Activated gamma-delta T cell (primary cell): Measurements from ENCODE around the gene MAP3K21.

Experiments used
- DNase-seq: peaks from one replicate; lab custom pipeline; 2025; lab: John Stamatoyannopoulos, UW
- total RNA-seq, 2 donors: gene quantifications; one replicate each; lab custom pipeline; 2026; lab: John Stamatoyannopoulos, UW

The MAP3K21 gene
- 5.8 to 8.2 reads per million in 2 donors for total RNA-seq

DNA sequence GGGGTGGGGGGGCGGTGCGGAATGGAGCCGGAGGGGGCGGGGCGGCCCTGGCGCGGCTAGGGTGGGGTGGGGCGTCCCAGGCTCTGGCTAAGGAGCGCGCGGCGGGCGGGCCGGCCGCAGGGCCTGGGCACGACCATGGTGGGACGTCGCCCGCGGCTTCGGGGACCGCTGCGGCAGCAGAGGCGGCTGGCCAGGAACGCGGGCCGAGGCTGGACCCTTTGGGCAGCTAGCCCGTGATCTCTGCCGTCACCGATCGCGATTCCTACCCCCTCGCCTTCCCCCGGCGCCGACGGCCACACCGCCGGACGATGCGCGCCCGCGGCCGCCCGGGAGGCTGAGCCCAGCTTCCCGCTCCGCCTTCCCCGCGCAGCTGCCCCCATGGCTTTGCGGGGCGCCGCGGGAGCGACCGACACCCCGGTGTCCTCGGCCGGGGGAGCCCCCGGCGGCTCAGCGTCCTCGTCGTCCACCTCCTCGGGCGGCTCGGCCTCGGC, at the start of gene MAP3K21:
Gene MAP3K21, plus strand, starts transcription at position 74 of the 491 bp plus-strand sequence. Its CDS starts 305 bp downstream, at position 379.
- peak; percentile 17 for DNase-seq

DNA sequence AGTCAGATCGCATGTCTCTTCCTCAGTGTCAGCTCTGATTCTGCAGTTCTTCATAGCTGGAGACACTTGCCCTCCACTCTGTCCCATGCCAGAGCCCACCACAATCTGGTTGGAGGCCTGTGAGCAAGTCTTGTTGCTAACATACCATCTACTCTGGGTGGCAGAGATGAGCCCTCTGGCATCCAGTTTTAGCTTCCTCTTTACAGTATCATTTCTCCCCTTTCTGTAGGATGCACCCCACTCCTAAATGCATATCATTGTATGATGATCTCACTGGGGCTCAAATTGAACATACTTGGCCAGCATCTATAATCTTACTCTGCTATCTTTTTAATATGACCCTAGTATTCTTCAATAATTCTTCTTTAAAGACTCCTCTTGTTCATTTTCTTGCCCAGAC, 48.9 kb upstream of the MAP3K21 start:
- DNase-seq, result no peak

DNA sequence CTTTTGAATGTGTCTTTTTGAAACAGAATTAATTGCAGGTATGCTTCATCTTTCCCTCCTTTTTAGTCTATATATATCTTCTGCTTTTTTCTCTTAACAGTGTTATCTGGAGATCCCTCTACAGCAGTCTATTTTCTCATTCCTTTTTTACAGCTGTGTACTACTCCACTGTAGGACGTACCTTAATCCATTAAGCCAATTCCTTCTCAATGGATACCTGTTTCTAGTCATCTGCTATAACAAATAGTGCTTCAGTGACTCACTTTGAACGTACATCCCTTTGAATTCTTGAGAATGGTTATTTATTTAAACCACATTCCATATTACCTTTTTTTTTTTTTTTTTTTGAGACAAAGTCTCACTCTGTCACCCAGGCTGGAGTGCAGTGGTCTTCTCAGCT, 47.6 kb upstream of the MAP3K21 start:
- DNase-seq, result no peak

DNA sequence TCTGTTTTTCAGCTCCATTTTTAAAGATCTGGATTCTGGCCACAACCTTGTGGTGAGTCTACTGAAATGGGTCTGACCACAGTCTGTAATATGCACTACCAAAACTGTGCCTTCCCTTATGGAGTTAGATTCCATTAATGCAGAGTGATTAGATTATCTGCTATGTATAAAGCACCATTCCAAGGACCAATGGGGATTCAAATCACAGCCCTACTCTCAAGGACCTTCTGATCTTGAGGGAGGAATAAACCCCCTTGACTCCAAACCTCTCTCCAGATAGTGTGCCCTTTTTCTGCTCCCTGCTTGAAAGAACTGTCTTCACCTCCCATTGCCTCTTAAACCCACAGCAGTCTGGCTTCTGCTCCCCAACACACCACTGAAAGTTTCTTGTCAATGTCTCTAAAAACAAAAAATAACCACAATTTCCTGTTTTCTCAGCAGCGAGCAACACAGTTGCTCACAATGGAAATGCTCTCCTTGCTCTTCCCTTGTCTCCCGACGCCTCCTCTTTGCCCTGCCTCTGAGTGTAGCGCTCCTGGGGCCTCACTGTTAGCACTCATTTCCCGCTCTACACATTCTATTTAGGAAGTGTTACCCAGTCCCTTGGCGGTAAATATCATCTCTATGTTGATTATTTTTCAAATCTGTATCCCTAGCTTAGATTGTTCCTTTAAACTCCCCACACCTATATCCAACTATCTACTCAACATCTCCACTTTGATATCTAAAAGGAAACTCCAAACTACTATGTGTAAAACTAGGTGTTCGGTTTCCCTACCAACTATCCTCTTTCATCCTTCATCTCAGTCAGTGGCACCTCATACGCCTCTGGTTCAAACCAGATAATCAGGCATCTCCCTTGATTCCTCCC, 45.6 kb upstream of the MAP3K21 start:
- no peak for DNase-seq

DNA sequence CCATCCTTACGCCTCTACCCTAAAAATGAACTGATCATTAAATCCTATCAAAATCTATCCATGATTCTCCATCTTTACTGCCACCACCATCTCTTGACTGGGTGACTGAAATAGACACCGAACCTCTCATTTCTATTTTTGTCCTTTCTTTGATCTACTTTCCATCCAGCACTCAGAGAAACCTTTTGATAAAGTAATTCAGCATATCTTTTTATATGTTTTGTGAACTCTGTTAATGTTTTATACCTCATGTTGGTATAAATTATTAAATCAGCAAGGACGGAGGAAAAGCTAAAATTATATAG, 45.0 kb upstream of the MAP3K21 start:
- DNase-seq, result no peak

DNA sequence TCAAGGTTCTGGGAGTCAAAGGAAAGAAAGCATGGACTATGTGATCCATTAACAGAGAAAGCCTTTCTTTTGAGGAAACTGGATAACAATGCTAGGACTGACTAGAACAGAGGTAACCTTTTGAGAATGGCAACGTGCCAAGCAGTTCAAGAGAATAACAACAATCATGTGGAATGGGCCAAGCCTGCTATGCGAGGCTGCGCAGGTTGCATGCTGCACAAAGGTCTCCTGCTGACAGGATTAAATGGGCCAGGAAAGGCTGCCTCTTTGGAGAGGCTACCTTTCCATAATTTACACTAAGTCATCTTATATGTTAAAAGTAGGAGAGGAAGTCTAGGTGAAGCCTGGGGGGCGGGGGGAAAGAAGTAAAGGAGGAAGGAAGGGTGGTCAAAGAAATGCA, 37.8 kb upstream of the MAP3K21 start:
- DNase-seq, result no peak

DNA sequence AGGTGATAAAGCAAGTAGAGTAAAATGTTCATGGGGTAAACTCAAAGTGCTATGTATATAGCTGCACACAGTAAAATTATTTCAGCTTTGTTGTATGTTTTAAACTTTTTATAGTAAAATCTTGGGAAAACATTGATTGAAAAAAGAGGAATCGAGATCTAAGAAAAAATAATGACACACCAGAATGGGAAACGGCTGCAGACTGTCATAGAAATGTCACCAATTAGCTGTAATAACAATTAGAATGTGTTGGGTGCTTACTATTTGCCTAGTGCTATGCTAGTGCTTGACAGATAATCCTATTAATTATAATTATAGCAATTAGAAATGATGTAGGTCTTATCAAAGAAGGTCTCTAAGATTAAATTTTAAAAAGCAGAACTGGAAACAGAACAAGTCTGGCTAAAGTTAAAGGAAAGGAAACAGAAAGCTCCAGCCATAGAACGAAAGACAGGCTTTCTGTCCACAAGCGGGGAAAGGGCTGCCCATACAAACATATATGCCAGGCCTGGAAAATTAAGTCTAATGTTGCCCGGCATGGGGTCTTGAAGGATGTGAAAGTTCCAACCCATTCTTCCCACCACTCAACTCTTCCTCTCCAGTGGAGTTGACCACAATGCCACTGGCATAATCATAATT, 37.0 kb upstream of the MAP3K21 start:
- no peak for DNase-seq

DNA sequence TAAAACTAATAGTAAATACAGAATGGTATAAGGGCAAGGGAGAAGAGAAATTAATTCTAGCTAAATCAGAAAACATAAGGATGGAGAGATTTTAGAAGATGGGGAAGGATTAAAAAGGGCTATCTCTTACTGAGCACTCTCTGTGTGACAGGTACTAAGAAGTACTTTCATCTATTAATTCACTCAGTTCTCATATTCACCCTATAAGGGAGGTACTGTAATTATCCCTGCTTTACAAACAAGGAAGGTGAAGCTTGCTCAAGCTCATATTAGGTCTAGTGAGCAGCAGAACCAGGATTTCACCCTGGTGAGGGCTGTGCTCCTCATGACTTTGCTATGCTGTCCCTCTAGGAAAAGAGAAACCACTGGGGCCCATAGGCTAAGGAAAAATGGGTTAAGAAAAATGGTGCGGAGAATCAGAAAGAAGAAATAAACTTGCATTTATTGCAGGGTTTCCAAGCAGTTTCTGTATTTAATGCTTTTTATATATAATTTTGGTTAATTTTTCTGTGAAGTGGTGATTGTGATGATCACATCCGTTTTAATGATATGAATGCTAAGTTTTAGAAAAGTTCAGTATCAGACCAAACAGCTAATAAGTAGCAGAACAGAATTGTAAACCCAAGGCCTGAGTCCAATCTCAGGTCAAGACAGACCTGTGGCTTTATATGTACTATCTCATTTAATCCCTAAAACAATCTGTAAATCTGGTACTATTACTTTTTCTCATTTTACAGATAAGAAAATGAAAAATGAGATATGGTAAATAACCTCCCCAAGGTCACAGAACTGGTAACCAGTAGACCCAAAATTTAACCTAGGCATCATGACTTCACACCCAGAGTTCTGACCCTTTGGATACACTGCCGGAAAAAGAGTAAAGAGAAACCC, 33.7 kb upstream of the MAP3K21 start:
- DNase-seq, result no peak

DNA sequence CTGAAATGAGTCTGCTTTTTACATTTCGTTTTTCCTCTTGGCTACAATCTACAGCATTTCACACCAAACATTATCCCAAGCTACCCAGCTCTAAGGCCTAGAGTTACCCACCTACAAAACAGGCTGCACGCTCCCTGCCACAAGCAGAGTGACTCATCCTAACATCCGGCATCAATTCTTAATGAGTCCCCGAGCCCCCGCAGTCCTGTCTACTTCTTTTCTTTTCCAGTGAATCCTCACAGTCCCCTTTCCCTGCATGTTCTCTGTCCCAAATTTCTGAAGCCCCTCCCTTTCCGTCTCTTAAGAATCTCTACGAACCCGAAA, 32.6 kb upstream of the MAP3K21 start:
- no peak for DNase-seq

DNA sequence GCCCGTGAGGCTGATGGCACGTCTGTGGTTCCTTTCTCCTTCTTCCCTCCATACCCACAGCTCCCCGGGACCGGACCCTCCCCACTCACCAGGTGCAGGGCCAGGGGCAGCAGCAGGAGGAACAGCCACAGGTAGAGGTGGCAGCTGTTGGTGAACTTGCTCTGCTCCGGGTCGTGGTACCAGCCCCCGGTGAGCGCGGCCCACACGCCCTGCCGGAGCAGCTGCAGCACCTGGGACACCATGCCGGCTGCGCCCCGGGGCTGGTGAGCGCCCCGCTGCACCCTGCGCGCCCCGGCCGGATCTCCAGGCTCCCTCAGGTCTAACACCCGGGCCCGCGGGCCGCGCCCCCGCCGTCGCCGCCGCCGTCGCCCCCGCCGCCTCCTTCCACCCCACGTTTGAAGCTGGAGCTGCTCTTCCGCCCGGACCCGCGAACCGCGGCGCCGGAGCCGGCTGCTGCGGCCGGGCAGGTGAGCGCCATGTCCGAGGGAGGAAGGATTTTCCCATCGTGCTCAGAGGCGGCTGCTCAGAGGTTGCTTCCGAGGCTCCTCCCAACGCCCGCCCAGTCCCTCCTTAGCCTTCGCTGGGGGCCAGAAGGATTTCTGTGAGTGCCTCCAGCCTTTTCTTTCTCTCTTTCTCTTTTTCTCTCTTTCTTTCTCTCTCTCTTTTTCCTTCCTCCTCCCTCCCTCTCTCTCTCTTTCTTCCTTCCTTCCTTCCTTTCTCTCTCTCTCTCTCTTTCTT, 32.1 kb upstream of the MAP3K21 start, which contains the start of gene PCNX2:
Gene PCNX2, minus strand, starts transcription at position 489 of the 738 bp plus-strand sequence. Its CDS starts 247 bp downstream, at position 242.
- peak; percentile 55 for DNase-seq

DNA sequence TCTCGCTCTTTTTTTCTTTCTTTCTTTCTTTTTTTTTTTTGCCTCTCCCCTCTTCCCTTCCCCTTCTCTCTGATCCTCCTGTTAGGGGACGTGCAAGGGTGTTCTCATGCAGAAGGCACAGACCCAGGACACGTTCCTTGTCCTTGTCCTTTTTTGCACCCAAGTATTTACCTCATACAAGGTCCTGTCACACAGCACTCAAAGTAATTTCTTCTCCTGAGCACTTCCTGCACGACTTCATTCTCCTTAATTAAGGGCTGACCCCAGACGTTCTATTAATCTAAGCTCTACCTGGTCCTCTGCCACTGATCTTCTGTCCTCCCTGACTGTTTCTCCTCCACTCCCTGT, 31.6 kb upstream of the MAP3K21 start:
- DNase-seq, result no peak

DNA sequence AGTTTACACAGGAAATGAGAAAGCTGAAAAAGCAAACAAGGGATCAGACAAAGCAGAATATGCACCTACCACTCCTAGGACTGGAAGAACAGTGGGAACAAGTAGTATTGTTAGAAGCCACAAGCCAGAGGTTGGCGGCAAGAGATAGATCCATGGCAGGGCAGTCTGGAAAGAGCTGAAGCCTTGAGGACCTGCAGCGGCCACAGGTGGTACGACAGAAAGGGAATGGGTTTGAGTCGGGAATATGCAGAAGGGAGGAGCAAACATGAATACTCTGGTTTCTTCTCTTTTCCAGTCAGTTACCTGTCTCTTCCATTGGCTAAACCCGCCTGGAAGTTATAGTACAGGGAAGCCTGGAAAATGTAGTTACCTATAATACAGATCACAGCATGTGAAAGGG, 28.1 kb upstream of the MAP3K21 start:
- no peak for DNase-seq

DNA sequence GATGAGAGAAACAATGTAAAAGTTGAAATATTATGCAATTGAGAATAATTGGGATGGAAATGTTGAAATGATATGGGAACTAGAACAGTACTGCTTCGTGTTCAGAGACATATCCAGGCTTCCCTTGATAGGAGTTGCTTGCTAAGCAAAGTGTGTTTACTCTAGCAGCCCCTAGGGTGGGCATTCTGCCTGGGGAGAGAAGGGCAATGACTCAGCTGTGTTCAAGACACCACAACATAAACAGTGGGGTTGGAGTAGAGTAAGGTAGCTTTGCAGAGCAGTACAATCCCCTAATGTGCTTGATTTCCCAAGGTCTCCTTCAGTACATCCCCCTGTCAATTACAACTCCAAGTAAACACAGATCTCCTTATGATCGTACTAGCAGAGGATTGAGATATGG, 27.2 kb upstream of the MAP3K21 start:
- DNase-seq, result no peak

DNA sequence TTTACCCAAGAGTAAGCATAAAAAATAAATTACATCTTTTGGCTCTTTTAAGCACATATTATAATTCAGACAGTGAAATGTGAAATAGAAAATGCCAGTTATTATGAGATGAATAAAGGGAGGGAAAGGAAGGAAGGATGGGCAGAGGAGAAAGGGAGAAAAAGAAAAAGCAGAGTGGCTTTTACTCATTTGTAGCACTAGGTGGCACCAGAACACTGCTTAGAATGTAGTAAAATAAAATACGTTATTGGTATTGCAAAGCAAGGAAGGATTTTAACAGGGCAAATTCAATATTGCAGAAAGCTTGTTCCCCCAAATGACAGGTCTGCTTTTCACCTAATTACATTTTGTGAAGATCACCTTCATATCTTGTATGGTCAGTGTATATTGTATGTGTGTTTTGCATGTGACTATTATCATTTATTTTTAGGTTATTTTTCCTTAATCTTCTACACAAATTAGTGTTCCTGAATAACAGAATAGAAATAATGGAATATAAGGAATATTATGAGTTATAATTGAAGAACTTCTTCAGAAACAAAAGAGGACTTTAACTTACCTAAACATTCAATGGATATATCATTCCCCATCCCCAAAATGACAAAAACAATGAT, 22.9 kb upstream of the MAP3K21 start:
- DNase-seq, result no peak

DNA sequence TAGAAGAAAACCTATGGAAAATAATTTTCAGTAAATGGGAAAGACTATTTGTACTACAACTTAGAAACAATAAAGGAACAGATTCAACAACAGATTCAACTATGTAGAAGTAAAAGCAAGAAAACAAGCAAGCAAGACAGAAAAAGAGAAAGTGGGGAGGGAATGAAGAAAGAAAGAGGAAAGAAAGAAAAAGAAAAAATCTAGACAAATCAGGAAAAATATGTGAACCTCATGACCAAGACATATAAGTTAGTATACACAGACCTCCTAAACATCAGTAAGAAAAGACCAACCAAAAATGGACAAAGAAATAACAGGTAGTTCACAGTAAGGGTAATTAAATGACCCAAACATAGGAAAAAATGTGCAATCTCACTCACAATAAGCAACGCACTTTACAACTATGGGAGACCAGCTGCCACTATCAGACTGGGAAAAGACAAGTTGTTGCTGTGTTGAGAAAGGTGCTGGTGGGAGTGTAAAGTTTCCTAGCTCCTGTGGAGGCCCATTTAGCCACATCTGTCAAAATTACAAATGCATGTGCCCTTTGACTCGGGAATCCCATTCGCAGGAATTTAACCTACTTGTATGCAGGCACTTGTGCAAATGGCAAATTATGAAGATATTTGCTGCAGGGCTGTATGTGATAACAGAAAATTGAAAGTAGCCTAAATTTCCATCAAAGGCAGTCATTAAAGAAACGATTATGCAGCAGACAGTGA, 13.9 kb upstream of the MAP3K21 start:
- DNase-seq, result no peak

DNA sequence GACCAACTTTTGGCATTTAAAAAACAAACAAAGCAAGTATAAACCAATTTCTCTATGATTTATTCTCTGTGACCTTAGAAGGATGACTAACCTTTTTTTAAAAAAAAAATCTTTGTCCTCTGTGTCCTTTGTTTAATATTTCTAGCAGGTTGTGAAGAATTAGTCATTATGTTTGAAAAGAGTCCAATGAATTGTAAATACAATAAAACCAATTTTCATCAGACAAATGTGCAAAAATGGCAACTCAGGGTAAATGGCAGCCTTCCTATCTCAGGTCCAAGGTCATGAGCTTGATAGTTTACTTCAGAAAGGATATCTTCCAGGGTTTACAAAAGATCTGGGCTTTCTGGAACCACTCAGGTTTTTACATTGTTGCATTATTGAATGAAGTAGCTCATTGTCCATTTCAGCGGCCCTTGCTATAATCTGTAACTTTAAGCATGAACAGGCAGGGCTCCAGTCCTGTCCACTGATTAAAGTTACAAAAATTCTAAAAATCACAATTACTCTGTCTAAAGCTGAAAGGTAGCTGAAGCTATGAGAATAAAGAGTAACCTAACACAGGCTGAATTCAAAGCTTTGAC, 11.7 kb upstream of the MAP3K21 start:
- DNase-seq, result no peak

DNA sequence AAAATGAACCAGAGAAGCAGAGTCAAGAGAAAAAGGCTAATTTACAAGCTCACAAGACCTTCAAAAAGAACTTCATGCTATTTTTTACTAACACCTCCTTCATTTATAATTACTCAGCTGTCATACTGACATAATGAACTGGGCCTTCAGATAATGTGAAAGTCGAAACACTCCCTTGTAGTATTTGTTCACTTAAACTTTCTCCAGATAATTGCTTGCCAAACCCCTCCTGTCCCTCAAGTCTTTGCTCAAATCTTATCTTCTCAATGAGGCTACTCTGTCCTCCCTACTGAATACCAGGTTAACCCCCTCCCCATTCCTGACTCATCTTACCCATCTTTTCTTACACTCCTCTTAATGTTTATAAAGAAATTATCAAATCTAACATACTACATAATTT, 11.1 kb upstream of the MAP3K21 start:
- DNase-seq, result no peak

DNA sequence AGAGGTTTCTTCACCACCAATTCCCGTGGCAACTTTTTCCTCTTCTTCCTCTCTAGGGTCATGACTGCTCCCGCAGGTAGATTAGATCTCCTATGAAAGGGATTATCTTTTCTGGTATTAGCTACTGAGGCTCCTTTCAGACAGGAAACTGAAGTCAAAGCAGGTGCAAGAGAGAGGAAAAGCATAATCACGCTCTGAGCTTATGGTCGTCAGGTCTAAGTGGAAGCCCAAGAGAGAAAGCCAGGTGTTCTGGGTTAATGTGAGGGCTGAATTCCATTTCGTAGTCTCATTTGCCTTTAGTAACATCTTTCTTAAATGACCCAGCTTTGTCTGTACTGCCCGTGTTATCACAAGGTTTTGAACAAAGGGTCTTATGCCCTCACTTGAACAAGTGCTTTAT, 8.3 kb upstream of the MAP3K21 start:
- no peak for DNase-seq

DNA sequence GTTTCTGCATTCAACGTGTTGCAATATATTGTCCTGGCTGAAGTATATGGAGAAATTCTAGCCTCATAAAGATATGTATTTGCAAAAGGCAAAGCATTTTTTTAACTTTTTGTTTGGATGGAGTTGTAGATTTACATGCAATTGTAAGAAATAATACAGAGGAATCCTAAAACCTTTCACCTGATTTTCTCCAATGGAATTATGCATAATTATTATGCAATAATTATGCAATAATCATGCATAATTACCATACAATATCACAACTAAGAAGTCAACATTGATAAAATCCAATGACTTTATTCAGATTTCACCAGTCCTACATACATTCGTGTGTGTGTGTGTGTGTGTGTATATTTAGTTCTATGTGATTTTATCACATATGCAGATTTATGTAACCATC, 7.5 kb upstream of the MAP3K21 start:
- no peak for DNase-seq

DNA sequence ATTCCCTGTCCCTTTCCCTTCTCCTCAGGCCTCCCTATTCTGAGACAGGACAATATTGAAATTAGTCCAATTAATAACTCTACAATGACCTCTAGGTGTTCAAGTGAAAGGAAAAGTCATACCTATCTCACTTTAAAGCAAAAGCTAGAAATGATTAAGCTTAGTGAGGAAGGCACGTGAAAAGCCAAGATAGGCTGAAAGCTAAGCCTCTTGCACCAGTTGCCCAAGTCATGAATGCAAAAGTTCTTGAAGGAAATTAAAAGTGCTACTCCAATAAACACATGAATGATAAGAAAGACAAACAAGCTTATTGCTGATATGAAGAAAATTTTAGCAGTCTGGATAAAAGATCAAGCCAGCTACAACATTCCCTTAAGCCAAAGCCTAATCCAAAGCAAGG, 3.8 kb upstream of the MAP3K21 start:
- DNase-seq, result no peak
